HEK293 (cell line): ENCODE data around the gene VWF.

ENCODE experiments used
- CTCF ChIA-PET: fragments of 350-600 bp; formaldehyde crosslinking; extraction: SDS; loops from one replicate; lab custom pipeline; 2021; ENCODE audit warnings: antibody characterized with exemption; lab: Yijun Ruan, JAX
- POLR2A ChIA-PET: fragments of 300-600 bp; formaldehyde crosslinking; extraction: SDS; loops from one replicate; lab custom pipeline; 2020; ENCODE audit warnings: antibody characterized with exemption, inconsistent platforms; lab: Yijun Ruan, JAX
- H3K27ac ChIP-seq: fragments of 200-500 bp; sonication (Bioruptor generic); 2 replicates; pipeline ENCODE4 v1.5.1; 2014; ENCODE audit warnings: low read depth, low read length, control low read depth, inconsistent platforms; ENCODE audit errors: extremely low read depth
- H3K36me3 ChIP-seq, 2 experiments: fragments of 200-500 bp in 1 of 2; sonication (Bioruptor generic) in 1 of 2; 1 replicate in 1 of 2; 2 replicates in 1 of 2; pipeline ENCODE4 v1.5.1; 2014 to 2017; ENCODE audit warnings: inconsistent platforms in 2 of 2, low read length in 2 of 2; ENCODE audit not compliant: control insufficient read depth in 2 of 2, insufficient read depth in 1 of 2
- H3K4me1 ChIP-seq: fragments of 200-500 bp; sonication (Bioruptor generic); 2 replicates; pipeline ENCODE4 v1.5.1; 2014; ENCODE audit warnings: mild to moderate bottlenecking, low read length, inconsistent platforms; ENCODE audit not compliant: control insufficient read depth, insufficient read depth
- H3K4me3 ChIP-seq: 2 replicates; pipeline ENCODE4 v1.5.1; 2011; ENCODE audit warnings: low read depth, mild to moderate bottlenecking, control low read depth, low read length, moderate library complexity
- H3K9me3 ChIP-seq: fragments of 200-500 bp; sonication (Bioruptor generic); 2 replicates; pipeline ENCODE4 v1.5.1; 2014; ENCODE audit warnings: low read depth, low read length, inconsistent platforms; ENCODE audit not compliant: control insufficient read depth, insufficient read depth
- ELK4 ChIP-seq: IDR thresholded peaks from 2 replicates; pipeline ENCODE4 v1.6.1; 2011; ENCODE audit warnings: mild to moderate bottlenecking, low read depth, low read length, borderline replicate concordance
- GFI1B ChIP-seq: fragments of 450-650 bp; formaldehyde crosslinking; IDR thresholded peaks from 2 replicates; pipeline ENCODE4 v1.5.1; 2016; ENCODE audit warnings: missing biosample characterization, missing genetic modification characterization
- GLI4 ChIP-seq: fragments of 450-650 bp; formaldehyde crosslinking; IDR thresholded peaks from 2 replicates; pipeline ENCODE4 v1.5.1; 2016; ENCODE audit warnings: missing biosample characterization, missing genetic modification characterization
- GLIS1 ChIP-seq: fragments of 450-650 bp; formaldehyde crosslinking; IDR thresholded peaks from 2 replicates; pipeline ENCODE4 v1.5.1; 2016; ENCODE audit warnings: missing biosample characterization, missing genetic modification characterization
- HOXA7 ChIP-seq: sonication (generic); formaldehyde crosslinking; IDR thresholded peaks from 2 replicates; pipeline ENCODE4 v1.8.1; 2022; ENCODE audit warnings: missing genetic modification reagents, borderline replicate concordance
- HOXD13 ChIP-seq: sonication (generic); formaldehyde crosslinking; IDR thresholded peaks from 2 replicates; pipeline ENCODE4 v1.8.0; 2022; ENCODE audit warnings: missing genetic modification reagents, borderline replicate concordance
- KLF16 ChIP-seq: fragments of 450-650 bp; formaldehyde crosslinking; IDR thresholded peaks from 2 replicates; pipeline ENCODE4 v1.5.1; 2017; ENCODE audit warnings: missing biosample characterization, missing genetic modification characterization
- KLF7 ChIP-seq: fragments of 450-650 bp; formaldehyde crosslinking; IDR thresholded peaks from 2 replicates; pipeline ENCODE4 v1.5.1; 2016; ENCODE audit warnings: missing biosample characterization, missing genetic modification characterization, borderline replicate concordance
- MZF1 ChIP-seq: fragments of 450-650 bp; formaldehyde crosslinking; IDR thresholded peaks from 2 replicates; pipeline ENCODE4 v1.5.1; 2017; ENCODE audit warnings: missing biosample characterization, missing genetic modification characterization, borderline replicate concordance
- OSR2 ChIP-seq: fragments of 450-650 bp; formaldehyde crosslinking; IDR thresholded peaks from 2 replicates; pipeline ENCODE4 v1.5.1; 2016; ENCODE audit warnings: missing biosample characterization, missing genetic modification characterization
- PBX3 ChIP-seq: sonication (generic); formaldehyde crosslinking; IDR thresholded peaks from 2 replicates; pipeline ENCODE4 v1.8.1; 2022; ENCODE audit warnings: mild to moderate bottlenecking, moderate library complexity, missing genetic modification reagents
- SALL2 ChIP-seq: fragments of 450-650 bp; formaldehyde crosslinking; IDR thresholded peaks from 2 replicates; pipeline ENCODE4 v1.5.0; 2017; ENCODE audit warnings: missing biosample characterization, mild to moderate bottlenecking, missing genetic modification characterization, borderline replicate concordance
- ZBTB48 ChIP-seq: fragments of 450-650 bp; formaldehyde crosslinking; IDR thresholded peaks from 2 replicates; pipeline ENCODE4 v1.5.1; 2016; ENCODE audit warnings: missing biosample characterization, missing genetic modification characterization
- ZNF112 ChIP-seq: fragments of 450-650 bp; formaldehyde crosslinking; IDR thresholded peaks from 2 replicates; pipeline ENCODE4 v1.5.0; 2017; ENCODE audit warnings: missing biosample characterization, missing genetic modification characterization
- ZNF138 ChIP-seq: fragments of 450-650 bp; formaldehyde crosslinking; IDR thresholded peaks from 2 replicates; pipeline ENCODE4 v1.5.1; 2016; ENCODE audit warnings: missing biosample characterization, missing genetic modification characterization, borderline replicate concordance
- ZNF157 ChIP-seq: fragments of 450-650 bp; formaldehyde crosslinking; IDR thresholded peaks from 2 replicates; pipeline ENCODE4 v1.5.1; 2016; ENCODE audit warnings: missing biosample characterization, missing genetic modification characterization
- ZNF211 ChIP-seq: fragments of 450-650 bp; formaldehyde crosslinking; IDR thresholded peaks from 2 replicates; pipeline ENCODE4 v1.5.1; 2016; ENCODE audit warnings: low read depth, missing biosample characterization, missing genetic modification characterization
- ZNF223 ChIP-seq: fragments of 450-650 bp; formaldehyde crosslinking; IDR thresholded peaks from 2 replicates; pipeline ENCODE4 v1.5.1; 2016; ENCODE audit warnings: missing biosample characterization, missing genetic modification characterization
- ZNF394 ChIP-seq: fragments of 450-650 bp; formaldehyde crosslinking; IDR thresholded peaks from 2 replicates; pipeline ENCODE4 v1.5.1; 2016; ENCODE audit warnings: missing biosample characterization, missing genetic modification characterization, mild to moderate bottlenecking, moderate library complexity, borderline replicate concordance
- ZNF433 ChIP-seq: fragments of 450-650 bp; formaldehyde crosslinking; IDR thresholded peaks from 2 replicates; pipeline ENCODE4 v1.5.1; 2016; ENCODE audit warnings: missing biosample characterization, missing genetic modification characterization, low read depth
- ZNF530 ChIP-seq: fragments of 450-650 bp; formaldehyde crosslinking; IDR thresholded peaks from 2 replicates; pipeline ENCODE4 v1.5.1; 2016; ENCODE audit warnings: low read depth, missing biosample characterization, missing genetic modification characterization
- ZNF558 ChIP-seq: fragments of 450-650 bp; formaldehyde crosslinking; IDR thresholded peaks from 2 replicates; pipeline ENCODE4 v1.5.1; 2016; ENCODE audit warnings: missing biosample characterization, missing genetic modification characterization
- ZNF596 ChIP-seq: fragments of 450-650 bp; IDR thresholded peaks from 2 replicates; pipeline ENCODE4 v1.5.0; 2018; ENCODE audit warnings: missing biosample characterization, mild to moderate bottlenecking, missing genetic modification characterization, moderate library complexity
- ZNF624 ChIP-seq: fragments of 450-650 bp; formaldehyde crosslinking; IDR thresholded peaks from 2 replicates; pipeline ENCODE4 v1.5.1; 2017; ENCODE audit warnings: missing biosample characterization, missing genetic modification characterization
- ZNF629 ChIP-seq: fragments of 450-650 bp; formaldehyde crosslinking; IDR thresholded peaks from 2 replicates; pipeline ENCODE4 v1.5.1; 2017; ENCODE audit warnings: missing biosample characterization, missing genetic modification characterization
- ZNF664 ChIP-seq: fragments of 450-650 bp; formaldehyde crosslinking; IDR thresholded peaks from 2 replicates; pipeline ENCODE4 v1.5.1; 2016; ENCODE audit warnings: missing biosample characterization, missing genetic modification characterization
- ZNF707 ChIP-seq: fragments of 450-650 bp; formaldehyde crosslinking; IDR thresholded peaks from 2 replicates; pipeline ENCODE4 v1.5.1; 2016; ENCODE audit warnings: missing biosample characterization, missing genetic modification characterization
- ZNF777 ChIP-seq: fragments of 450-650 bp; formaldehyde crosslinking; IDR thresholded peaks from 2 replicates; pipeline ENCODE4 v1.5.1; 2017; ENCODE audit warnings: missing biosample characterization, missing genetic modification characterization, borderline replicate concordance
- ZSCAN23 ChIP-seq: fragments of 450-650 bp; formaldehyde crosslinking; IDR thresholded peaks from 2 replicates; pipeline ENCODE4 v1.5.1; 2016; ENCODE audit warnings: missing biosample characterization, missing genetic modification characterization
- TF ChIP-seq, protein P1 (sequence below): fragments of 450-650 bp; formaldehyde crosslinking; IDR thresholded peaks from 2 replicates; pipeline ENCODE4 v1.5.1; 2016; ENCODE audit warnings: missing biosample characterization, missing genetic modification characterization
- TF ChIP-seq, protein P2 (sequence below): fragments of 450-650 bp; formaldehyde crosslinking; IDR thresholded peaks from 2 replicates; pipeline ENCODE4 v1.5.1; 2016; ENCODE audit warnings: missing biosample characterization, missing genetic modification characterization

Gene VWF

GRCh38 chr12:6062757-6063735, 61.4 kb downstream of the VWF start (continued):
- TF ChIP-seq ELK4 (no peak), MZF1 (tag by site-specific recombination) (peak; percentile 42; the same call in 1 of the 2 replicates), ZNF530 (no peak), ZNF138 (tag by site-specific recombination) (no peak), ZNF223 (no peak), ZNF629 (no peak), GFI1B (tag by site-specific recombination) (no peak), ZNF624 (tag by site-specific recombination) (no peak), ZNF596 (tag by site-specific recombination) (no peak), HOXD13 (CRISPR knock-in tag) (no peak), PBX3 (CRISPR knock-in tag) (no peak), GLI4 (tag by site-specific recombination) (no peak), ZNF664 (no peak), GLIS1 (tag by site-specific recombination) (peak; percentile 94), SALL2 (tag by site-specific recombination) (no peak), ZNF707 (no peak), ZNF394 (no peak), ZNF558 (tag by site-specific recombination) (no peak), ZBTB48 (tag by site-specific recombination) (0 out of 2 replicates have a peak, but pooled peaks have one; percentile 38), ZNF211 (tag by site-specific recombination) (no peak), ZNF112 (tag by site-specific recombination) (no peak)
- TF ChIP-seq, protein P1, sequence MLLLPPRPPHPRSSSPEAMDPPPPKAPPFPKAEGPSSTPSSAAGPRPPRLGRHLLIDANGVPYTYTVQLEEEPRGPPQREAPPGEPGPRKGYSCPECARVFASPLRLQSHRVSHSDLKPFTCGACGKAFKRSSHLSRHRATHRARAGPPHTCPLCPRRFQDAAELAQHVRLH (tag by site-specific recombination): no peak
- TF ChIP-seq, protein P2, sequence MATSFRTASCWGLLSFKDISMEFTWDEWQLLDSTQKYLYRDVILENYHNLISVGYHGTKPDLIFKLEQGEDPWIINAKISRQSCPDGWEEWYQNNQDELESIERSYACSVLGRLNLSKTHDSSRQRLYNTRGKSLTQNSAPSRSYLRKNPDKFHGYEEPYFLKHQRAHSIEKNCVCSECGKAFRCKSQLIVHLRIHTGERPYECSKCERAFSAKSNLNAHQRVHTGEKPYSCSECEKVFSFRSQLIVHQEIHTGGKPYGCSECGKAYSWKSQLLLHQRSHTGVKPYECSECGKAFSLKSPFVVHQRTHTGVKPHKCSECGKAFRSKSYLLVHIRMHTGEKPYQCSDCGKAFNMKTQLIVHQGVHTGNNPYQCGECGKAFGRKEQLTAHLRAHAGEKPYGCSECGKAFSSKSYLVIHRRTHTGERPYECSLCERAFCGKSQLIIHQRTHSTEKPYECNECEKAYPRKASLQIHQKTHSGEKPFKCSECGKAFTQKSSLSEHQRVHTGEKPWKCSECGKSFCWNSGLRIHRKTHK (tag by site-specific recombination): no peak

- ChIA-PET CTCF (interaction anchor here (0.6 to 6.4 kb wide), 6 partner anchors 45 to 766 kb away, joined by 3 to 68 read pairs (median 4); no protein-coding TSS in a partner anchor), POLR2A (no interaction called here)
- H3K36me3 ChIP-seq: no peaks in the 10 kb centered on the region
- no peak overlapping the region for H3K4me3 ChIP-seq
- H3K4me1 ChIP-seq: no peaks in the 10 kb centered on the region
- no peaks in the 10 kb centered on the region for H3K9me3 ChIP-seq
- no peak overlapping the region for H3K27ac ChIP-seq
- TF ChIP-seq KLF16 (tag by site-specific recombination) (no peak), ZNF777 (tag by site-specific recombination) (no peak), ZNF157 (no peak), OSR2 (tag by site-specific recombination) (no peak), GFI1B (tag by site-specific recombination) (no peak), HOXA7 (CRISPR knock-in tag) (no peak), ZNF433 (no peak), KLF7 (no peak), ZSCAN23 (no peak)
Measured at GRCh38 chr12:6062395-6062756, 62.1 kb downstream of the VWF start.
